GM18517 (cell line): Measurements from ENCODE around the gene OBSCN.
"Not testable (repeated sequence)": the region's sequence is repeated elsewhere in the genome, so short reads cannot be mapped to it uniquely, and the experiment has no call there.

Experiments used
- ATAC-seq: cut with Tn5 transposase; IDR thresholded peaks from one replicate; pipeline ENCODE4 v1.9.1; 2021; ENCODE audit warnings: mild to moderate bottlenecking, moderate library complexity; ENCODE audit not compliant: unreplicated experiment

The OBSCN gene

GRCh38 chr1:228256626-228257375 lies 49.0 kb downstream of the OBSCN start:
- ATAC-seq = no peak

- no peak for ATAC-seq
Measured at GRCh38 chr1:228258486-228258885, 50.6 kb downstream of the OBSCN start.

- ATAC-seq = no peak
Measured at GRCh38 chr1:228259368-228259894, 51.6 kb downstream of the OBSCN start.

GRCh38 chr1:228259951-228260350 lies 52.1 kb downstream of the OBSCN start:
- no peak for ATAC-seq

GRCh38 chr1:228261706-228262105 lies 53.9 kb downstream of the OBSCN start:
- ATAC-seq = no peak

- no peak for ATAC-seq
Measured at GRCh38 chr1:228262475-228262874, 54.6 kb downstream of the OBSCN start.

GRCh38 chr1:228263636-228264035 lies 55.8 kb downstream of the OBSCN start:
- no peak for ATAC-seq

GRCh38 chr1:228264090-228264829 lies 56.4 kb downstream of the OBSCN start:
- ATAC-seq = no peak

GRCh38 chr1:228265167-228265566 lies 57.3 kb downstream of the OBSCN start:
- no peak for ATAC-seq

GRCh38 chr1:228267962-228268880 lies 60.4 kb downstream of the OBSCN start:
- ATAC-seq = no peak

- no peak for ATAC-seq
Measured at GRCh38 chr1:228268881-228269265, 61.0 kb downstream of the OBSCN start.

GRCh38 chr1:228269431-228269830 lies 61.6 kb downstream of the OBSCN start:
- ATAC-seq = not testable (repeated sequence)

- no peak for ATAC-seq
Measured at GRCh38 chr1:228270032-228270431, 62.2 kb downstream of the OBSCN start.

- ATAC-seq = no peak
Measured at GRCh38 chr1:228271701-228272251, 63.9 kb downstream of the OBSCN start.

GRCh38 chr1:228272331-228272791 lies 64.5 kb downstream of the OBSCN start:
- ATAC-seq = no peak

GRCh38 chr1:228272831-228273571 lies 65.2 kb downstream of the OBSCN start:
- no peak for ATAC-seq

GRCh38 chr1:228273720-228274451 lies 66.0 kb downstream of the OBSCN start:
- no peak for ATAC-seq

GRCh38 chr1:228274452-228275178 lies 66.8 kb downstream of the OBSCN start:
- ATAC-seq = no peak

GRCh38 chr1:228275179-228275429 lies 67.3 kb downstream of the OBSCN start:
- no peak for ATAC-seq
